ENCODE data around the gene MOK.

- no peak for TF ChIP-seq POLR2A (IDR thresholded peaks at IDR 0.05)
- TF ChIP-seq CTCF (IDR thresholded peaks at IDR 0.05) = no peak
Observed at GRCh38 chr14:102217987-102218421, 87.0 kb downstream of the MOK start.

All from tibial nerve (tissue), 3 donors.